Prostate gland (tissue), 2 donors: ENCODE data around the gene HS3ST3B1. TPM values are rescaled to one million over a fixed set of nuclear protein-coding genes. Genes with fewer than 3 reads are reported as not detected.

Experiments used
- DNase-seq: peaks from one replicate; pipeline ENCODE4 v3.0.0-alpha.2; 2019; ENCODE audit warnings: low spot score
- H3K27ac ChIP-seq, 2 donors: fragments of 200-600 bp; sonication (generic); 2 replicates each; pipeline ENCODE4 v1.5.1; 2017 to 2019
- H3K27me3 ChIP-seq: fragments of 200-600 bp; sonication (generic); replicated peaks from 2 replicates; pipeline ENCODE4 v1.5.1; 2019; ENCODE audit not compliant: insufficient read depth
- H3K36me3 ChIP-seq, 2 donors: fragments of 200-600 bp; sonication (generic); 1 replicate in 1 of 2; 2 replicates in 1 of 2; pipeline versions ENCODE4 v1.5.1 to v1.8.1; 2017 to 2019
- H3K4me1 ChIP-seq: fragments of 200-600 bp; sonication (generic); replicated peaks from 2 replicates; pipeline ENCODE4 v1.5.1; 2019
- H3K4me3 ChIP-seq, 2 donors: fragments of 200-600 bp; sonication (generic); 2 replicates each; pipeline ENCODE4 v1.5.1; 2017 to 2019
- H3K9me3 ChIP-seq: fragments of 200-600 bp; sonication (generic); 2 replicates; pipeline ENCODE4 v1.5.1; 2017
- POLR2A ChIP-seq: fragments of 450-650 bp; IDR thresholded peaks from one replicate; pipeline ENCODE4 v1.6.1; 2016; ENCODE audit warnings: antibody characterized with exemption, mild to moderate bottlenecking
- POLR2AphosphoS5 ChIP-seq: sonication (generic); formaldehyde crosslinking; IDR thresholded peaks from one replicate; pipeline ENCODE4 v1.6.1; 2017; ENCODE audit warnings: antibody characterized with exemption
- WGBS: methylation state at CpG from one replicate; pipeline ENCODE4 v1.1.5; 2018; 5-methylcytosine and 5-hydroxymethylcytosine counted together
- intact Hi-C: fragments of 100-400 bp; cut with DNase I; formaldehyde crosslinking; loops from one replicate; pipeline ENCODE4 v1.14.2; 2022
- total RNA-seq, 2 donors: library from RNA; depleted of rRNA; stranded (reverse); fragments of >200 nt; gene quantifications; one replicate each; pipeline ENCODE4 v1.1.0, GENCODE V29; 2016
- TF ChIP-seq, protein P1 (sequence below), 4 experiments: fragments of 200-600 bp in 2 of 4; fragments of 450-650 bp in 2 of 4; sonication (generic) in 2 of 4; IDR thresholded peaks; 1 replicate in 3 of 4; 2 replicates in 1 of 4; pipeline ENCODE4 v1.5.1; 2016 to 2019; ENCODE audit warnings: antibody characterized with exemption in 4 of 4, mild to moderate bottlenecking in 2 of 4, moderate library complexity in 2 of 4

The HS3ST3B1 gene
- total RNA-seq, 2 donors from 2014 or later = 2.8 to 4.1 TPM

DNA sequence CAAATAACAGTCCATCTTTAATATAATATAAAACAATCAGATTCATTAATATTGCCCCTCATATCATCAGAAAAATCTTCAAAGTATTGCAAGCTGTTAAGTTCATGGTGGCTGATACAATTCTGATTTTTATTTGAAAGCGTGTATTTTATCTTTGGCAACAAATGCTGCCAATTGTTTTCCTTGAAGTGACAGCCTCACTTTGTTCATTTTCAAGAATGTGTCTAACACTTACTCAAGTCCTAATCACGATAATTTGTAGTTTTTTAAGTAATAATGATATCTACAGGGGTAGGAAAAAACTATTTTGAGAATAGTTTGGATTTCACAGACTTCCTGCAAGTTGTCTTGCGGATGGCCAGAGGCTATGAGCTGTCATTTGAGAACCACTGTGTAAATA is 75.8 kb downstream of the HS3ST3B1 start:
- WGBS = 42% methylated on average over 3 of the region's 3 CpGs
- Histone ChIP-seq H3K4me1 (no peaks in the 10 kb centered on the region), H3K9me3 (no peaks in the 10 kb centered on the region), H3K36me3 (no peaks in the 10 kb centered on the region), H3K27ac (no peak overlapping the region), H3K4me3 (no peak overlapping the region), H3K27me3 (no peaks in the 10 kb centered on the region)
- intact Hi-C loops = no loop called here
- DNase-seq = no peak
- TF ChIP-seq, protein P1, sequence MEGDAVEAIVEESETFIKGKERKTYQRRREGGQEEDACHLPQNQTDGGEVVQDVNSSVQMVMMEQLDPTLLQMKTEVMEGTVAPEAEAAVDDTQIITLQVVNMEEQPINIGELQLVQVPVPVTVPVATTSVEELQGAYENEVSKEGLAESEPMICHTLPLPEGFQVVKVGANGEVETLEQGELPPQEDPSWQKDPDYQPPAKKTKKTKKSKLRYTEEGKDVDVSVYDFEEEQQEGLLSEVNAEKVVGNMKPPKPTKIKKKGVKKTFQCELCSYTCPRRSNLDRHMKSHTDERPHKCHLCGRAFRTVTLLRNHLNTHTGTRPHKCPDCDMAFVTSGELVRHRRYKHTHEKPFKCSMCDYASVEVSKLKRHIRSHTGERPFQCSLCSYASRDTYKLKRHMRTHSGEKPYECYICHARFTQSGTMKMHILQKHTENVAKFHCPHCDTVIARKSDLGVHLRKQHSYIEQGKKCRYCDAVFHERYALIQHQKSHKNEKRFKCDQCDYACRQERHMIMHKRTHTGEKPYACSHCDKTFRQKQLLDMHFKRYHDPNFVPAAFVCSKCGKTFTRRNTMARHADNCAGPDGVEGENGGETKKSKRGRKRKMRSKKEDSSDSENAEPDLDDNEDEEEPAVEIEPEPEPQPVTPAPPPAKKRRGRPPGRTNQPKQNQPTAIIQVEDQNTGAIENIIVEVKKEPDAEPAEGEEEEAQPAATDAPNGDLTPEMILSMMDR (IDR thresholded peaks at IDR 0.05) = no peak
- TF ChIP-seq POLR2A = no peak
- TF ChIP-seq POLR2AphosphoS5 = no peak

DNA sequence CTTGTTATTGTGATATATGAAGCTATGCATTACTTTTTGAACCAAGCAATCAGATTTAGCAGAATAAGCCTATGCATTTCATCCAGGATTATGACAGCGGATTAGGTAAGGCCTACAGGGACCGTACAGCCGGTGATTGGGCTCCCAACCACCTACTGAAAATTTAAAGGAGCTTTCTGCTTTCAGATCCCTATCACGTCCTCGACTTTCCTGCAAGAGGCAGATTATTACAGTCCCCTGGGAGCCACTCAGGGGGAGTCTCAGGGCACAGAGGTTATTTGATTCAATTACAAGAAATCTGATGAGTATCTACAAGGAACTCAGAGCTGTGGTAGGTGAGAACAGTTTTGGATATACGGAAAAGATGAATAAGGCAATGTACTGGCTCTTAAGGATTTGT is 80.7 kb downstream of the HS3ST3B1 start:
- no peak overlapping the region for H3K4me3 ChIP-seq

DNA sequence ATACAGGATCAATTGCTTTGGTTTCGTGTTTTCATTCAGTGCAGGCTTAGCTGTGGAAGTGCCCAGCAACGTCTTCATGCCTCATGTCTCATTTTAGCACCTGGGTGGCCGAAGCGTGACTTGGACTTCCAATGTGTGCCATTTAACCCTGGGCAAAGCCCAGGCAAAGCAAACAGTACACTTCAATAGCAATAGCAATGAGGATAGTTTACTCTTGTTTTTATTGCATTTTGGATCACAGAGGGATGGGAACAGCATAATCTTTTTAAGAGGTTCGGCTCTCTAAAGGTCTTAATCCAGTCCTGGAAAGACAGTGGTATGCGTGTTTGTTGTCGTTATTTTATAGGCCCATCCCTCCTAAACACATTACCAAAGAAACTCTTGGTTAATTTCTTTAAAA is 86.2 kb downstream of the HS3ST3B1 start:
- H3K4me1 ChIP-seq = no peaks in the 10 kb centered on the region
- intact Hi-C loops = no loop called here
- no peak overlapping the region for H3K4me3 ChIP-seq
- no peak overlapping the region for H3K27ac ChIP-seq
- no peaks in the 10 kb centered on the region for H3K9me3 ChIP-seq
- WGBS = 40% methylated on average over 7 of the region's 7 CpGs
- H3K27me3 ChIP-seq = no peaks in the 10 kb centered on the region
- no peaks in the 10 kb centered on the region for H3K36me3 ChIP-seq
- TF ChIP-seq POLR2AphosphoS5 (peak; percentile 57), POLR2A (no peak)
- TF ChIP-seq, protein P1 (IDR thresholded peaks at IDR 0.05) = no peak
- peak; percentile 4 for DNase-seq

More for the DNA sequence above, 80.7 kb downstream of the HS3ST3B1 start:
- Histone ChIP-seq H3K27ac (no peak overlapping the region), H3K27me3 (no peaks in the 10 kb centered on the region), H3K9me3 (no peaks in the 10 kb centered on the region), H3K4me1 (no peaks in the 10 kb centered on the region), H3K36me3 (no peaks in the 10 kb centered on the region)
- intact Hi-C loops = no loop called here
- 92% methylated on average over 6 of the region's 6 CpGs for WGBS
- TF ChIP-seq, protein P1 (IDR thresholded peaks at IDR 0.05) = no peak
- TF ChIP-seq POLR2A (no peak), POLR2AphosphoS5 (no peak)
- DNase-seq = no peak

DNA sequence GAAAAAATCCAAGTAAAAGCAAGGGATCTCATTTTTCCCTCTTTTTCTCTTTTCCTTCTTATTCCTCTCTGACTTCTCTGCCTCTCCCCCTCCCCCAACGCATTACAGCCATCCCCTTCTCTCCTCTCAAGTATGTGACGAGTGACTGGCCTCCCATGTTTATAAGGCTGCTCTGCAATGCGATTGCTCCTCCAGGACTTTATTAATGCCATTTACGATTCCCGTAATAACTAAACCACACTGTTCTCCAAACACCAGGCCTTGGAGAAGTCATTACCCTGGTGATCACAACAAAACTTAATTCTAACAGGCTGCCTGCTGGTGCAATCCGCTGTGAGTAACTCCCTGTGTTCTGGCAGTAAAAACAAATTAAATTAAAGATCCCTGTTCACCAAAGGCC is 88.8 kb downstream of the HS3ST3B1 start:
- 53% methylated on average over 6 of the region's 6 CpGs for WGBS
- Histone ChIP-seq H3K9me3 (no peaks in the 10 kb centered on the region), H3K36me3 (no peaks in the 10 kb centered on the region), H3K4me1 (no peaks in the 10 kb centered on the region), H3K27ac (no peak overlapping the region), H3K27me3 (no peaks in the 10 kb centered on the region), H3K4me3 (no peak overlapping the region)
- intact Hi-C loops = no loop called here
- DNase-seq = no peak
- TF ChIP-seq POLR2AphosphoS5 = no peak
- TF ChIP-seq, protein P1 (IDR thresholded peaks at IDR 0.05) = no peak
- TF ChIP-seq POLR2A = no peak

DNA sequence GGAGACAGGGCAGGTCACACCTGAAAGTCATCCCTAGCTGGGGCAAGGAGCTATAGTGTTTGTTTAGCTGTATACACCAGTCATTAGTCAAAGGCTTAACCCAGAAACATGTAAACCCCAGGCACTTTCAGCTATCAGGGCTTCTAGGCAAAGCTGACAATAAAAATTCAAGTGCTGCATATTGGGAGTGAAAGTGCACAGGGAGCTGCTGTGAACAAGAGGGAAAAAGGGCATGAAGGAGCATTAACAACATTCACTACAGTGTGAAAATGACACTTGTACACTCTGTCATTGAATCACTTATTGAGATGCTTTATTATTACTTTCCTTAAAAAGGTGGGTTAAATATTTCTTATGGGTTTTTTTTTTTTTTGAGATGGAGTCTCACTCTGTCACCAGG is 92.8 kb downstream of the HS3ST3B1 start:
- H3K9me3 ChIP-seq = no peaks in the 10 kb centered on the region
- intact Hi-C loops = no loop called here
- TF ChIP-seq POLR2A (no peak), POLR2AphosphoS5 (no peak)
- TF ChIP-seq, protein P1 (IDR thresholded peaks at IDR 0.05) = no peak

More for the DNA sequence above, 92.8 kb downstream of the HS3ST3B1 start:
- Histone ChIP-seq H3K4me3 (no peak overlapping the region), H3K4me1 (no peaks in the 10 kb centered on the region), H3K27me3 (no peaks in the 10 kb centered on the region), H3K27ac (no peak overlapping the region), H3K36me3 (no peaks in the 10 kb centered on the region)
- no peak for DNase-seq
